OCI-LY1 (cell line): ENCODE measurements around the gene DPYSL3.

Experiments
- H2AFZ ChIP-seq: fragments of 200-600 bp; sonication (generic), shearing (Covaris generic); 2 replicates; pipeline ENCODE4 v1.6.0; 2014; ENCODE audit warnings: antibody characterized with exemption, mild to moderate bottlenecking, low read length
- H3F3A ChIP-seq: fragments of 200-600 bp; sonication (generic), shearing (Covaris generic); 2 replicates; pipeline ENCODE4 v1.6.0; 2014; ENCODE audit warnings: mild to moderate bottlenecking, antibody characterized with exemption, low read length, moderate library complexity; ENCODE audit not compliant: insufficient read depth
- H3K27ac ChIP-seq: fragments of 200-600 bp; sonication (generic); 2 replicates; pipeline ENCODE4 v1.5.1; 2014; ENCODE audit warnings: low read length, mixed run types, mild to moderate bottlenecking, low read depth; ENCODE audit not compliant: poor library complexity, severe bottlenecking
- H3K27me3 ChIP-seq: fragments of 200-600 bp; sonication (generic); 2 replicates; pipeline ENCODE4 v1.6.0; 2014; ENCODE audit warnings: antibody characterized with exemption, mild to moderate bottlenecking, low read length, moderate library complexity; ENCODE audit not compliant: insufficient read depth
- H3K36me3 ChIP-seq: fragments of 200-600 bp; sonication (generic); 2 replicates; pipeline ENCODE4 v1.6.1; 2014; ENCODE audit warnings: mild to moderate bottlenecking, antibody characterized with exemption, low read length, moderate library complexity, mixed read lengths; ENCODE audit not compliant: insufficient read depth
- H3K4me1 ChIP-seq: fragments of 200-600 bp; sonication (generic); 2 replicates; pipeline ENCODE4 v1.5.1; 2014; ENCODE audit warnings: mild to moderate bottlenecking, low read length, moderate library complexity; ENCODE audit not compliant: insufficient read depth, severe bottlenecking
- H3K4me2 ChIP-seq: fragments of 200-600 bp; sonication (generic), shearing (Covaris generic); 2 replicates; pipeline ENCODE4 v1.6.1; 2014; ENCODE audit warnings: low read length
- H3K4me3 ChIP-seq: fragments of 200-600 bp; sonication (generic); 2 replicates; pipeline ENCODE4 v1.5.1; 2014; ENCODE audit warnings: low read length, low read depth, mild to moderate bottlenecking, mixed read lengths; ENCODE audit not compliant: poor library complexity, severe bottlenecking
- H3K79me2 ChIP-seq: fragments of 200-600 bp; shearing (Covaris generic); 2 replicates; pipeline ENCODE4 v1.6.1; 2016; ENCODE audit warnings: mixed run types, low read length, mixed read lengths; ENCODE audit not compliant: insufficient read depth
- H3K9ac ChIP-seq: fragments of 200-600 bp; sonication (generic), shearing (Covaris generic); 2 replicates; pipeline ENCODE4 v1.6.1; 2014; ENCODE audit warnings: mild to moderate bottlenecking, low read length, mixed read lengths
- H3K9me2 ChIP-seq: fragments of 200-600 bp; sonication (generic), shearing (Covaris generic); 2 replicates; pipeline ENCODE4 v1.6.1; 2014; ENCODE audit warnings: low read depth, mild to moderate bottlenecking, low read length, mixed read lengths
- H3K9me3 ChIP-seq: fragments of 200-600 bp; shearing (Covaris generic); 2 replicates; pipeline ENCODE4 v1.6.1; 2014; ENCODE audit warnings: low read length, mixed read lengths
- H4K20me1 ChIP-seq: fragments of 200-600 bp; sonication (generic), shearing (Covaris generic); 2 replicates; pipeline ENCODE4 v1.6.0; 2016; ENCODE audit warnings: mild to moderate bottlenecking, low read length; ENCODE audit not compliant: insufficient read depth
- CTCF ChIP-seq: fragments of 200-600 bp; sonication (generic), shearing (Covaris generic); IDR thresholded peaks from 2 replicates; pipeline ENCODE4 v1.5.1; 2017; ENCODE audit warnings: mild to moderate bottlenecking, antibody characterized with exemption, low read length, moderate library complexity, mixed read lengths
- EZH2 ChIP-seq: fragments of 200-600 bp; sonication (generic), shearing (Covaris generic); IDR thresholded peaks from 2 replicates; pipeline ENCODE4 v1.8.0; 2017; ENCODE audit warnings: borderline replicate concordance, mixed run types, mild to moderate bottlenecking, antibody characterized with exemption, low read length, moderate library complexity, mixed read lengths

Gene DPYSL3

GRCh38 chr5:147418613-147419012, 91.3 kb downstream of the DPYSL3 start:
- Histone ChIP-seq H2AFZ (no peak overlapping the region), H3K9me3 (no peaks in the 10 kb centered on the region), H3K27ac (no peak overlapping the region), H3K4me1 (no peaks in the 10 kb centered on the region), H3K27me3 (no peaks in the 10 kb centered on the region), H3K79me2 (no peaks in the 10 kb centered on the region), H3K36me3 (no peaks in the 10 kb centered on the region), H3K4me2 (no peak overlapping the region), H3K4me3 (no peak overlapping the region), H3K9me2 (no peaks in the 10 kb centered on the region), H4K20me1 (no peaks in the 10 kb centered on the region), H3F3A (no peaks in the 10 kb centered on the region), H3K9ac (no peak overlapping the region)
- no peak for TF ChIP-seq EZH2
- TF ChIP-seq CTCF = no peak

DNA sequence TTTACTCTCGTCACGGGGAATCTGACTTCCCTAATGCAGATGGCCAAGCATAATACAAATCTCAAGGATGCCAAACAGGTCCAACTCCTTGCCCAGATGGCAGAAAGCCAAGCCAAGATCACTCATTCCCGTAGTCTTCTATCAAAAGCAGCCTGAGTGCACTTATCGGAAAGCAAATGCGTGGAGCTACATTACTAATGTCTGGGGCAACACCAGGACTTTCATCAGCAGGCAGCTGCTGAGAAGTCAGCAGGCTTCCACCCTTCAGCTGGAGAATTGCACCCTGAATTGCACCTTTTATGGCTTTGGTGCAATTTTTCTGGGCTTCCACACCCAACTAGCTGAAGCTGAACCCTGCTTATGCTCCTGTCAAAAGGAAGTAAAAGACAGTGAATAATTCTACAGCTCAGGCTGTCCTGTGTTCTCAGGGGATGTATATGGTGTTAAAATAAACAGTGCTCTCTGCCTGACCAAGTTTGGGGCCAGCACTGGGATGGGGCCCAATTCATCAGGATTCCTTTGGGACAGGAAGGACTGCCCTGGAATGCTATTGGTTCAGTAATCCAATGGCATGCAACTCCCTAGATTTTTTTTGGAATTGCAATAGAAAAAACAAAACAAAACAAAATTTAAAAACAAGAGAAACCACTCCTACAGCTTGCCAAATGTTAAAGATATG, 92.6 kb downstream of the DPYSL3 start:
- no peak overlapping the region for H3K9ac ChIP-seq
- H4K20me1 ChIP-seq = no peaks in the 10 kb centered on the region
- no peak overlapping the region for H3K4me2 ChIP-seq

GRCh38 chr5:147415651-147416050, 94.2 kb downstream of the DPYSL3 start:
- no peak overlapping the region for H3K4me3 ChIP-seq
- no peaks in the 10 kb centered on the region for H3K4me1 ChIP-seq
- no peak overlapping the region for H3K27ac ChIP-seq
- H3K9ac ChIP-seq = no peak overlapping the region
- H3K27me3 ChIP-seq = no peaks in the 10 kb centered on the region
- TF ChIP-seq EZH2 (no peak), CTCF (no peak)
- no peaks in the 10 kb centered on the region for H3K9me3 ChIP-seq
- no peaks in the 10 kb centered on the region for H4K20me1 ChIP-seq
- H3F3A ChIP-seq = no peaks in the 10 kb centered on the region
- H3K4me2 ChIP-seq = no peak overlapping the region
- no peaks in the 10 kb centered on the region for H3K79me2 ChIP-seq
- H3K36me3 ChIP-seq = no peaks in the 10 kb centered on the region
- no peak overlapping the region for H2AFZ ChIP-seq
- no peaks in the 10 kb centered on the region for H3K9me2 ChIP-seq

More for the DNA sequence above, 92.6 kb downstream of the DPYSL3 start:
- Histone ChIP-seq H3K27me3 (no peaks in the 10 kb centered on the region), H3K4me1 (no peaks in the 10 kb centered on the region), H3K36me3 (no peaks in the 10 kb centered on the region), H3F3A (no peaks in the 10 kb centered on the region), H3K79me2 (no peaks in the 10 kb centered on the region), H2AFZ (no peak overlapping the region), H3K27ac (no peak overlapping the region), H3K4me3 (no peak overlapping the region), H3K9me3 (no peaks in the 10 kb centered on the region), H3K9me2 (no peaks in the 10 kb centered on the region)
- TF ChIP-seq CTCF (no peak), EZH2 (no peak)
